HS-27A (cell line): ENCODE data around the gene STATH.
"Not testable (repeated sequence)": the region's sequence is repeated elsewhere in the genome, so short reads cannot be mapped to it uniquely, and the experiment has no call there.

Experiments
- DNase-seq: peaks from one replicate; pipeline ENCODE4 v3.0.0-alpha.2; 2012; ENCODE audit warnings: low read depth, missing footprints

Gene STATH

GRCh38 chr4:69995526-69996016 is at the start of gene STATH:
Gene STATH, plus strand, starts transcription at chr4:69995966. Its CDS starts 2,472 bp downstream, at chr4:69998438.
- DNase-seq, result no peak

GRCh38 chr4:69951602-69952001 is 44.2 kb upstream of the STATH start:
- no peak for DNase-seq

GRCh38 chr4:69957209-69957608 is 38.6 kb upstream of the STATH start:
- DNase-seq, result no peak

- DNase-seq, result no peak
These were observed 30.1 kb upstream of the STATH start, which contains the start of gene CSN2 for GRCh38 chr4:69965628-69966027. Gene CSN2, minus strand, starts transcription at chr4:69965728. Its CDS starts 4,733 bp downstream, at chr4:69960995.

- no peak for DNase-seq
These were observed 25.7 kb upstream of the STATH start for GRCh38 chr4:69970071-69970470.

GRCh38 chr4:69974631-69975030 is 21.1 kb upstream of the STATH start:
- DNase-seq, result no peak

GRCh38 chr4:69977582-69977981 is 18.2 kb upstream of the STATH start:
- no peak for DNase-seq

- DNase-seq, result no peak
These were observed 11.7 kb upstream of the STATH start for GRCh38 chr4:69984030-69984443.

- DNase-seq, result no peak
These were observed 9.1 kb upstream of the STATH start for GRCh38 chr4:69986663-69987062.

GRCh38 chr4:69991016-69991415 is 4.8 kb upstream of the STATH start:
- DNase-seq, result no peak

- DNase-seq, result no peak
These were observed 984 bp upstream of the STATH start for GRCh38 chr4:69994782-69995181.

GRCh38 chr4:69999420-69999819 is 3.7 kb downstream of the STATH start:
- no peak for DNase-seq

GRCh38 chr4:70000711-70001110 is 4.9 kb downstream of the STATH start:
- DNase-seq, result no peak

- no peak for DNase-seq
These were observed 6.7 kb downstream of the STATH start for GRCh38 chr4:70002507-70002906.

GRCh38 chr4:70008771-70009170 is 13.0 kb downstream of the STATH start:
- no peak for DNase-seq

GRCh38 chr4:70019006-70019405 is 23.2 kb downstream of the STATH start:
- not testable (repeated sequence) for DNase-seq

- DNase-seq, result no peak
These were observed 27.5 kb downstream of the STATH start for GRCh38 chr4:70023218-70023617.

- DNase-seq, result no peak
These were observed 31.2 kb downstream of the STATH start for GRCh38 chr4:70027011-70027410.

- DNase-seq, result not testable (repeated sequence)
These were observed 32.4 kb downstream of the STATH start, which contains the start of gene HTN3 for GRCh38 chr4:70028159-70028558. Gene HTN3, plus strand, starts transcription at chr4:70028459. Its CDS starts 2,282 bp downstream, at chr4:70030741.

- not testable (repeated sequence) for DNase-seq
These were observed 41.8 kb downstream of the STATH start for GRCh38 chr4:70037559-70037958.

- DNase-seq, result not testable (repeated sequence)
These were observed 44.2 kb downstream of the STATH start for GRCh38 chr4:70039928-70040327.

GRCh38 chr4:70041652-70042286 is 46.0 kb downstream of the STATH start:
- DNase-seq, result no peak

GRCh38 chr4:70050138-70050537 is 54.4 kb downstream of the STATH start, which contains the start of gene HTN1:
Gene HTN1, plus strand, starts transcription at chr4:70050438. Its CDS starts 2,639 bp downstream, at chr4:70053077.
- DNase-seq, result not testable (repeated sequence)
